ENCODE results near the gene STAT4. TPM values are rescaled to one million over a fixed set of nuclear protein-coding genes. Genes with fewer than 3 reads are reported as not detected.

STAT4 gene
- total RNA-seq, 1 experiment from 2014 or later: 0.44 TPM

GRCh38 chr2:191063584-191063983, 87.2 kb downstream of the STAT4 start:
- no peak overlapping the region for H3K27ac Mint-ChIP-seq
- ChIA-PET CTCF (interaction anchor here (4.2 kb wide), 1 partner anchor 11 kb away, joined by 29 read pairs; no protein-coding TSS in a partner anchor), POLR2A (no interaction called here)
- no peaks in the 10 kb centered on the region for H3K9me3 Mint-ChIP-seq
- ATAC-seq (no peak), DNase-seq (ENCODE audit: low spot score) (no peak)
- H3K4me3 Mint-ChIP-seq: no peak overlapping the region
- TF ChIP-seq, protein P1, sequence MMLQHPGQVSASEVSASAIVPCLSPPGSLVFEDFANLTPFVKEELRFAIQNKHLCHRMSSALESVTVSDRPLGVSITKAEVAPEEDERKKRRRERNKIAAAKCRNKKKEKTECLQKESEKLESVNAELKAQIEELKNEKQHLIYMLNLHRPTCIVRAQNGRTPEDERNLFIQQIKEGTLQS (CRISPR knock-in tag; conservative IDR thresholded peaks at IDR 0.05): no peak
- TF ChIP-seq ARID4B (CRISPR knock-in tag; IDR thresholded peaks at IDR 0.05; ENCODE audit: borderline replicate concordance) (no peak), SMAD4 (CRISPR knock-in tag; IDR thresholded peaks at IDR 0.05) (no peak), ZNF138 (CRISPR knock-in tag; conservative IDR thresholded peaks at IDR 0.05) (no peak), PRRX2 (CRISPR knock-in tag; IDR thresholded peaks at IDR 0.05) (no peak), ZNF416 (CRISPR knock-in tag; IDR thresholded peaks at IDR 0.05) (no peak), NFYB (CRISPR knock-in tag; conservative IDR thresholded peaks at IDR 0.05; ENCODE audit: low read depth) (no peak), ZNF263 (CRISPR knock-in tag; IDR thresholded peaks at IDR 0.05; ENCODE audit: low read depth) (no peak), FOXP4 (CRISPR knock-in tag; IDR thresholded peaks at IDR 0.05) (no peak), MYBL2 (CRISPR knock-in tag; IDR thresholded peaks at IDR 0.05) (no peak), NFATC4 (CRISPR knock-in tag; IDR thresholded peaks at IDR 0.05) (no peak), FOXP1 (CRISPR knock-in tag; IDR thresholded peaks at IDR 0.05; ENCODE audit: borderline replicate concordance) (no peak), ZBTB21 (CRISPR knock-in tag; IDR thresholded peaks at IDR 0.05; ENCODE audit: borderline replicate concordance) (no peak), IRF2 (CRISPR knock-in tag; IDR thresholded peaks at IDR 0.05; ENCODE audit: borderline replicate concordance, low read depth) (no peak)
- TF ChIP-seq, protein P2, sequence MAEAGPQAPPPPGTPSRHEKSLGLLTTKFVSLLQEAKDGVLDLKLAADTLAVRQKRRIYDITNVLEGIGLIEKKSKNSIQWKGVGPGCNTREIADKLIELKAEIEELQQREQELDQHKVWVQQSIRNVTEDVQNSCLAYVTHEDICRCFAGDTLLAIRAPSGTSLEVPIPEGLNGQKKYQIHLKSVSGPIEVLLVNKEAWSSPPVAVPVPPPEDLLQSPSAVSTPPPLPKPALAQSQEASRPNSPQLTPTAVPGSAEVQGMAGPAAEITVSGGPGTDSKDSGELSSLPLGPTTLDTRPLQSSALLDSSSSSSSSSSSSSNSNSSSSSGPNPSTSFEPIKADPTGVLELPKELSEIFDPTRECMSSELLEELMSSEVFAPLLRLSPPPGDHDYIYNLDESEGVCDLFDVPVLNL (CRISPR knock-in tag; IDR thresholded peaks at IDR 0.05; ENCODE audit: borderline replicate concordance, low read depth): no peak
- TF ChIP-seq, protein P3, sequence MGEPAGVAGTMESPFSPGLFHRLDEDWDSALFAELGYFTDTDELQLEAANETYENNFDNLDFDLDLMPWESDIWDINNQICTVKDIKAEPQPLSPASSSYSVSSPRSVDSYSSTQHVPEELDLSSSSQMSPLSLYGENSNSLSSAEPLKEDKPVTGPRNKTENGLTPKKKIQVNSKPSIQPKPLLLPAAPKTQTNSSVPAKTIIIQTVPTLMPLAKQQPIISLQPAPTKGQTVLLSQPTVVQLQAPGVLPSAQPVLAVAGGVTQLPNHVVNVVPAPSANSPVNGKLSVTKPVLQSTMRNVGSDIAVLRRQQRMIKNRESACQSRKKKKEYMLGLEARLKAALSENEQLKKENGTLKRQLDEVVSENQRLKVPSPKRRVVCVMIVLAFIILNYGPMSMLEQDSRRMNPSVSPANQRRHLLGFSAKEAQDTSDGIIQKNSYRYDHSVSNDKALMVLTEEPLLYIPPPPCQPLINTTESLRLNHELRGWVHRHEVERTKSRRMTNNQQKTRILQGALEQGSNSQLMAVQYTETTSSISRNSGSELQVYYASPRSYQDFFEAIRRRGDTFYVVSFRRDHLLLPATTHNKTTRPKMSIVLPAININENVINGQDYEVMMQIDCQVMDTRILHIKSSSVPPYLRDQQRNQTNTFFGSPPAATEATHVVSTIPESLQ (CRISPR knock-in tag; IDR thresholded peaks at IDR 0.05): no peak
- H3K4me1 Mint-ChIP-seq: peaks cover 17% of the 10 kb centered on the region
- H3K36me3 Mint-ChIP-seq: no peaks in the 10 kb centered on the region
- H3K27me3 Mint-ChIP-seq (ENCODE audit: low read depth): no peaks in the 10 kb centered on the region
